Calu3 (cell line): ENCODE measurements around the gene GNB2. TPM values are rescaled to one million over a fixed set of nuclear protein-coding genes. Genes with fewer than 3 reads are reported as not detected.
"Not testable (repeated sequence)": the region's sequence is repeated elsewhere in the genome, so short reads cannot be mapped to it uniquely, and the experiment has no call there.

Experiments
- BruUV-seq: library from RNA; stranded (reverse); fragments of 400-500 nt; replicated peaks from 2 replicates; lab custom pipeline; 2021; lab: Mats Ljungman, UMichigan
- CTCF ChIA-PET: fragments of 300-600 bp; sonication (Branson Sonifier 250); formaldehyde crosslinking; loops from one replicate; lab custom pipeline; 2022; ENCODE audit warnings: antibody characterized with exemption; lab: Charles Lee
- DNase-seq: peaks from one replicate; pipeline ENCODE4 v3.0.0; 2022
- H3K27ac Mint-ChIP-seq: one replicate; pipeline ENCODE4 v1.8.0; 2022; ENCODE audit warnings: mixed read lengths; ENCODE audit not compliant: unreplicated experiment
- H3K27me3 Mint-ChIP-seq: one replicate; pipeline ENCODE4 v1.8.0; 2022; ENCODE audit warnings: mixed read lengths; ENCODE audit not compliant: unreplicated experiment
- H3K36me3 Mint-ChIP-seq: one replicate; pipeline ENCODE4 v1.8.0; 2022; ENCODE audit warnings: mild to moderate bottlenecking, moderate library complexity, mixed read lengths; ENCODE audit not compliant: insufficient read depth, unreplicated experiment
- H3K4me1 Mint-ChIP-seq: one replicate; pipeline ENCODE4 v1.8.0; 2022; ENCODE audit warnings: mild to moderate bottlenecking, low read depth, mixed read lengths; ENCODE audit not compliant: unreplicated experiment
- H3K4me3 Mint-ChIP-seq: one replicate; pipeline ENCODE4 v1.8.0; 2022; ENCODE audit warnings: mild to moderate bottlenecking, low read depth, moderate library complexity, mixed read lengths; ENCODE audit not compliant: unreplicated experiment
- H3K9me3 Mint-ChIP-seq: one replicate; pipeline ENCODE4 v1.8.0; 2022; ENCODE audit warnings: low read depth, mixed read lengths; ENCODE audit not compliant: unreplicated experiment
- CTCF ChIP-seq: fragments of 200-600 bp; IDR thresholded peaks from one replicate; pipeline ENCODE4 v1.8.0; 2022; ENCODE audit warnings: antibody characterized with exemption; ENCODE audit not compliant: unreplicated experiment
- intact Hi-C: fragments of 100-400 bp; cut with micrococcal nuclease; formaldehyde crosslinking; loops from one replicate; pipeline ENCODE4 v1.10.0; 2022; ENCODE audit not compliant: unreplicated experiment
- total RNA-seq: library from RNA; stranded (reverse); gene quantifications from 2 replicates; pipeline ENCODE4 v1.2.3, GENCODE V29; 2022

The GNB2 gene
- total RNA-seq, 1 experiment from 2014 or later, result 134 TPM

- Mint-ChIP-seq H3K9me3 (no peaks in the 10 kb centered on the region), H3K4me1 (no peaks in the 10 kb centered on the region), H3K27ac (no peak overlapping the region), H3K36me3 (peaks cover 14% of the 10 kb centered on the region), H3K4me3 (no peak overlapping the region), H3K27me3 (peaks cover 13% of the 10 kb centered on the region)
- intact Hi-C loops, result no loop called here
- DNase-seq, result no peak
- CTCF ChIA-PET, result no interaction called here
- TF ChIP-seq CTCF, result no peak
- no TSS peak for BruUV-seq
Measured at GRCh38 chr7:100699018-100699417, 25.5 kb downstream of the GNB2 start.

GRCh38 chr7:100701089-100701488 is 27.5 kb downstream of the GNB2 start:
- H3K9me3 Mint-ChIP-seq, H3K4me1 Mint-ChIP-seq, intact Hi-C loops, DNase-seq, H3K36me3 Mint-ChIP-seq, CTCF ChIA-PET, BruUV-seq, H3K4me3 Mint-ChIP-seq, H3K27ac Mint-ChIP-seq: not testable (repeated sequence)
- peaks cover 13% of the 10 kb centered on the region for H3K27me3 Mint-ChIP-seq

- no peaks in the 10 kb centered on the region for H3K4me1 Mint-ChIP-seq
- intact Hi-C loops, result loop anchor here (1.0 kb wide), 1 partner anchor 121 kb away; no protein-coding TSS in a partner anchor
- no peaks in the 10 kb centered on the region for H3K9me3 Mint-ChIP-seq
- peak overlapping the region; percentile 80 for H3K27ac Mint-ChIP-seq
- H3K4me3 Mint-ChIP-seq, result peak overlapping the region; percentile 95
- peak; percentile 78 for DNase-seq
- BruUV-seq, result no TSS peak
- peaks cover 13% of the 10 kb centered on the region for H3K27me3 Mint-ChIP-seq
- peaks cover 25% of the 10 kb centered on the region for H3K36me3 Mint-ChIP-seq
- TF ChIP-seq CTCF, result peak; percentile 90
- CTCF ChIA-PET, result interaction anchor here (0.8 to 1.8 kb wide), 16 partner anchors 9 to 487 kb away, joined by 3 to 25 read pairs (median 5); partner anchors contain the start of genes EPHB4, GIGYF1, MOSPD3 and SLC12A9
Measured at GRCh38 chr7:100705320-100705752, 31.8 kb downstream of the GNB2 start.

- intact Hi-C loops, result loop anchor here (1.0 kb wide), 2 partner anchors 120 to 146 kb away; partner anchors contain the start of gene SLC12A9
- BruUV-seq, result TSS peak; percentile 93
- no peaks in the 10 kb centered on the region for H3K4me1 Mint-ChIP-seq
- H3K9me3 Mint-ChIP-seq, result no peaks in the 10 kb centered on the region
- H3K36me3 Mint-ChIP-seq, result peaks cover 25% of the 10 kb centered on the region
- CTCF ChIA-PET, result interaction anchor here (0.5 to 1.8 kb wide), 22 partner anchors 9 to 487 kb away, joined by 3 to 25 read pairs (median 4); partner anchors contain the start of genes EPHB4, GIGYF1, MOSPD3 and SLC12A9
- peak; percentile 96 for DNase-seq
- peaks cover 8% of the 10 kb centered on the region for H3K27me3 Mint-ChIP-seq
- peak within 1 kb of the TSS; percentile 95 for H3K4me3 Mint-ChIP-seq
- peak within 1 kb of the TSS; percentile 80 for H3K27ac Mint-ChIP-seq
- no peak for TF ChIP-seq CTCF
Measured at GRCh38 chr7:100705753-100706671, 32.5 kb downstream of the GNB2 start, which contains the start of gene POP7. POP7 (plus strand) TSS chr7:100706121; CDS start chr7:100706831, 710 bp downstream.
